IMR-90 (cell line): ENCODE results near the gene TK1. TPM values are rescaled to one million over a fixed set of nuclear protein-coding genes. Genes with fewer than 3 reads are reported as not detected.
"Not testable (repeated sequence)": the region's sequence is repeated elsewhere in the genome, so short reads cannot be mapped to it uniquely, and the experiment has no call there.

ENCODE experiments used
- ATAC-seq: fragments of 200-7000 bp; cut with Tn5 transposase; 2 replicates; pipeline ENCODE4 v1.9.1; 2020; ENCODE audit warnings: low read depth, mild to moderate bottlenecking, moderate library complexity
- BruUV-seq: library from RNA; stranded (reverse); fragments of 400-500 nt; replicated peaks from 2 replicates; lab custom pipeline; 2021; lab: Mats Ljungman, UMichigan
- CTCF ChIA-PET: fragments of 300-600 bp; formaldehyde crosslinking; extraction: SDS; loops from one replicate; lab custom pipeline; 2021; ENCODE audit warnings: antibody characterized with exemption; lab: Yijun Ruan, JAX
- POLR2A ChIA-PET: fragments of 300-600 bp; sonication (Branson Sonifier 250); formaldehyde crosslinking; loops from one replicate; lab custom pipeline; 2022; ENCODE audit warnings: antibody characterized with exemption; ENCODE audit not compliant: unreplicated experiment; lab: Charles Lee
- DNase-seq: peaks from one replicate; pipeline ENCODE4 v3.0.0; 2013
- H2AFZ ChIP-seq: replicated peaks from 2 replicates; pipeline ENCODE3; 2013; ENCODE audit warnings: low read length, mild to moderate bottlenecking; ENCODE audit not compliant: poor library complexity
- H2AK5ac ChIP-seq: 2 replicates; pipeline ENCODE4 v1.6.1; 2013; ENCODE audit warnings: low read depth, low read length, inconsistent platforms
- H2AK9ac ChIP-seq: replicated peaks from 2 replicates; pipeline ENCODE3; 2013; ENCODE audit warnings: mild to moderate bottlenecking, low read depth, low read length, moderate library complexity; ENCODE audit not compliant: poor library complexity
- H2BK120ac ChIP-seq: 2 replicates; pipeline ENCODE4 v1.6.1; 2013; ENCODE audit warnings: low read depth, low read length, inconsistent platforms
- H2BK15ac ChIP-seq: 3 replicates; pipeline ENCODE4 v1.6.1; 2013; ENCODE audit warnings: low read depth, low read length, inconsistent platforms
- H2BK20ac ChIP-seq: 2 replicates; pipeline ENCODE4 v1.6.1; 2013; ENCODE audit warnings: low read depth, mild to moderate bottlenecking, inconsistent platforms, low read length, moderate library complexity
- H2BK5ac ChIP-seq: 2 replicates; pipeline ENCODE4 v1.6.1; 2013; ENCODE audit warnings: mild to moderate bottlenecking, low read depth, low read length, inconsistent platforms; ENCODE audit not compliant: poor library complexity, severe bottlenecking
- H3K14ac ChIP-seq: replicated peaks from 2 replicates; pipeline ENCODE4 v1.6.1; 2013; ENCODE audit warnings: low read depth, low read length, inconsistent platforms
- H3K18ac ChIP-seq: 2 replicates; pipeline ENCODE4 v1.6.1; 2013; ENCODE audit warnings: low read depth, low read length, control low read depth
- H3K23ac ChIP-seq: 2 replicates; pipeline ENCODE4 v1.6.1; 2013; ENCODE audit warnings: low read depth, low read length, inconsistent platforms
- H3K27ac ChIP-seq: 2 replicates; pipeline ENCODE4 v1.5.1; 2013; ENCODE audit warnings: mild to moderate bottlenecking, control low read depth, low read length; ENCODE audit not compliant: insufficient read depth
- H3K27me3 ChIP-seq: 2 replicates; pipeline ENCODE4 v1.6.1; 2013; ENCODE audit warnings: low read length; ENCODE audit not compliant: control insufficient read depth, insufficient read depth
- H3K36me3 ChIP-seq: 2 replicates; pipeline ENCODE4 v1.6.1; 2013; ENCODE audit warnings: low read length, mixed read lengths; ENCODE audit not compliant: control insufficient read depth, insufficient read depth
- H3K4ac ChIP-seq: 2 replicates; pipeline ENCODE4 v1.6.1; 2013; ENCODE audit warnings: low read depth, low read length, inconsistent platforms
- H3K4me1 ChIP-seq: 2 replicates; pipeline ENCODE4 v1.6.1; 2013; ENCODE audit warnings: low read length, mixed read lengths; ENCODE audit not compliant: control insufficient read depth, insufficient read depth
- H3K4me2 ChIP-seq: 2 replicates; pipeline ENCODE4 v1.6.1; 2013; ENCODE audit warnings: low read depth, mild to moderate bottlenecking, control low read depth, low read length, moderate library complexity
- H3K4me3 ChIP-seq: 2 replicates; pipeline ENCODE4 v1.5.1; 2013; ENCODE audit warnings: low read depth, mild to moderate bottlenecking, control low read depth, low read length, moderate library complexity; ENCODE audit not compliant: insufficient read depth
- H3K56ac ChIP-seq: 2 replicates; pipeline ENCODE4 v1.6.1; 2013; ENCODE audit warnings: low read length, inconsistent platforms; ENCODE audit not compliant: insufficient read depth; ENCODE audit errors: extremely low read depth
- H3K79me1 ChIP-seq, 2 experiments: 2 replicates each; pipeline ENCODE4 v1.6.1; 2013; ENCODE audit warnings: low read length in 2 of 2, inconsistent platforms in 1 of 2, low read depth in 1 of 2
- H3K9ac ChIP-seq: 2 replicates; pipeline ENCODE4 v1.6.1; 2013; ENCODE audit warnings: low read depth, low read length, control low read depth
- H3K9me1 ChIP-seq: 2 replicates; pipeline ENCODE4 v1.6.1; 2013; ENCODE audit warnings: low read length, inconsistent platforms; ENCODE audit not compliant: insufficient read depth
- H3K9me3 ChIP-seq: 2 replicates; pipeline ENCODE4 v1.6.1; 2013; ENCODE audit warnings: low read length; ENCODE audit not compliant: control insufficient read depth, insufficient read depth
- H4K20me1 ChIP-seq: 2 replicates; pipeline ENCODE4 v1.6.1; 2013; ENCODE audit warnings: low read length, inconsistent platforms; ENCODE audit not compliant: insufficient read depth
- H4K5ac ChIP-seq: 2 replicates; pipeline ENCODE4 v1.6.1; 2013; ENCODE audit warnings: mild to moderate bottlenecking, low read depth, low read length, control low read depth
- H4K8ac ChIP-seq, 2 experiments: 2 replicates each; pipeline ENCODE4 v1.6.1; 2013; ENCODE audit warnings: low read depth in 2 of 2, low read length in 2 of 2, control low read depth in 1 of 2, inconsistent platforms in 1 of 2
- H4K91ac ChIP-seq: 2 replicates; pipeline ENCODE4 v1.6.1; 2013; ENCODE audit warnings: low read depth, low read length, inconsistent platforms; ENCODE audit not compliant: insufficient read depth
- WGBS, 2 experiments: methylation state at CpG; one replicate each; pipeline versions ENCODE4 v1.1.5 to v1.1.7; 2013; ENCODE audit warnings: missing lambda C conversion rate in 2 of 2; ENCODE audit not compliant: insufficient read length in 1 of 2; ENCODE audit errors: extremely low coverage in 2 of 2; 5-methylcytosine and 5-hydroxymethylcytosine counted together
- dilution Hi-C: fragments of 300-500 bp; cut with HindIII; formaldehyde crosslinking; loops from one replicate; pipeline ENCODE4 v1.14.3; 2018; ENCODE audit warnings: low sequenced_read_pairs; ENCODE audit not compliant: unreplicated experiment
- in situ Hi-C: fragments of 300-500 bp; cut with MboI; formaldehyde crosslinking; loops from 3 replicates; pipeline ENCODE4 v1.14.3; 2019; ENCODE audit warnings: low sequenced_read_pairs, inconsistent platforms, mixed read lengths
- intact Hi-C: fragments of 100-400 bp; cut with micrococcal nuclease; formaldehyde crosslinking; loops from 2 replicates; pipeline ENCODE4 v1.10.0; 2022
- polyA plus RNA-seq, 3 experiments: library from polyadenylated mRNA; depleted of rRNA; stranded (reverse); fragments of >200 nt; gene quantifications; 2 replicates each; pipeline ENCODE4 v1.2.3, GENCODE V29; 2012; ENCODE audit warnings: low replicate concordance in 1 of 3
- total RNA-seq: library from RNA; depleted of rRNA; stranded (reverse); fragments of >200 nt; gene quantifications from 2 replicates; pipeline ENCODE4 v1.2.3, GENCODE V29; 2012

TK1 gene
- total and polyA plus RNA-seq, 2 of the 4 experiments (the other 2 are of a cell fraction) = 150 to 219 TPM

GRCh38 chr17:78139861-78140168, 47.0 kb downstream of the TK1 start:
- POLR2A ChIA-PET = interaction anchor here (0.7 kb wide), 1 partner anchor 1267 kb away, joined by 15 read pairs; no protein-coding TSS in a partner anchor
- H2BK120ac ChIP-seq, H2BK5ac ChIP-seq, H2AFZ ChIP-seq, H4K91ac ChIP-seq, H2BK15ac ChIP-seq, H3K4me1 ChIP-seq, H4K20me1 ChIP-seq, intact Hi-C loops, H2AK5ac ChIP-seq, H3K9me1 ChIP-seq, H4K5ac ChIP-seq, H3K9me3 ChIP-seq, dilution Hi-C loops, in situ Hi-C loops, H3K9ac ChIP-seq, H2BK20ac ChIP-seq, H3K4ac ChIP-seq, H3K4me3 ChIP-seq, H4K8ac ChIP-seq, H3K23ac ChIP-seq, H3K14ac ChIP-seq, H3K56ac ChIP-seq, DNase-seq, H3K27ac ChIP-seq, H3K36me3 ChIP-seq, H3K18ac ChIP-seq, BruUV-seq, CTCF ChIA-PET, H3K4me2 ChIP-seq, H3K79me1 ChIP-seq, H2AK9ac ChIP-seq, H3K27me3 ChIP-seq, ATAC-seq: not testable (repeated sequence)
- 89% methylated on average over 12 of the region's 12 CpGs; no CpG with 5 or more reads in 1 of the 2 experiments for WGBS, 2 experiments
